ENCODE results near the gene PLTP.

The PLTP gene

DNA sequence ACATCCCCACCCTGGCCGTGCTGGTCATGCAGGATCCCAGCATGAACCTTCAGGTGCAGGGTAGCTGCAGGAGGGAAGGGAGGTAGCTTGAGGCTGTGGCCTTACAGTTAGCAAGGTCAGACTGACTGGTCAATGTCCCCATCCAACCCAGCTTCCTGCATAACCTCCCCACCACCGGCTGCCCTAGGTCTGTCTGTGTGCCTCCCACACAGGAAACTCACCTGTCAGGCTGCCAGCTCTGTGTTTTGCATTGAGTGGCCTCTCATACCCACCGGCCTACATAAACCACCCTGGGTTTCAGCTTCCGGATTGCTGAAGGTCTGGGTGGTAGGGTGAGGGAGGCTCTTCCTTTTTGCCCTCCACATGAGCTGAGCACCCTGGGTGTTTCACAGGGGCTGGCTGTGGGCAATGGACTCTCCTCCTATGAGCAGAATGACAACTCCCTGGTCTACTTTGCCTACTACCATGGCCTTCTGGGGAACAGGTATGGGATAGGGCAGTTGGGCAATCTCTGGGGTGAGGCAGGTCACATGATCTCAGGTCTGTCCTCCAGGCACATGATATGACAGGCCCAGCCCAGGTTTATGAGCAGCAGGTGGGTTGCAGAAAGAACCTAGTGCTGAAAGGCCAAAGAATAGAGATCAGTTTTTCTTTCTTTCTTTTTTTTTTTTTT is 19.0 kb downstream of the PLTP start:
- FAIRE-seq (no peak), DNase-seq (ENCODE audit: insufficient read length, low spot score) (no peak)
- TF ChIP-seq PAX5 (IDR thresholded peaks at IDR 0.05; ENCODE audit: insufficient read depth, low read length, severe bottlenecking), result no peak
- no peak for TF ChIP-seq TAF1 (IDR thresholded peaks at IDR 0.05; ENCODE audit: low read depth, low read length)
- no peak for TF ChIP-seq SPI1 (IDR thresholded peaks at IDR 0.05; ENCODE audit: low read depth, low read length)
- no peak for TF ChIP-seq POLR2AphosphoS5 (IDR thresholded peaks at IDR 0.05; ENCODE audit: low read depth, low read length)
- TF ChIP-seq POLR2A (IDR thresholded peaks at IDR 0.05; ENCODE audit: low read depth, low read length), result no peak
- TF ChIP-seq POU2F2 (IDR thresholded peaks at IDR 0.05; ENCODE audit: low read depth, low read length), result no peak

DNA sequence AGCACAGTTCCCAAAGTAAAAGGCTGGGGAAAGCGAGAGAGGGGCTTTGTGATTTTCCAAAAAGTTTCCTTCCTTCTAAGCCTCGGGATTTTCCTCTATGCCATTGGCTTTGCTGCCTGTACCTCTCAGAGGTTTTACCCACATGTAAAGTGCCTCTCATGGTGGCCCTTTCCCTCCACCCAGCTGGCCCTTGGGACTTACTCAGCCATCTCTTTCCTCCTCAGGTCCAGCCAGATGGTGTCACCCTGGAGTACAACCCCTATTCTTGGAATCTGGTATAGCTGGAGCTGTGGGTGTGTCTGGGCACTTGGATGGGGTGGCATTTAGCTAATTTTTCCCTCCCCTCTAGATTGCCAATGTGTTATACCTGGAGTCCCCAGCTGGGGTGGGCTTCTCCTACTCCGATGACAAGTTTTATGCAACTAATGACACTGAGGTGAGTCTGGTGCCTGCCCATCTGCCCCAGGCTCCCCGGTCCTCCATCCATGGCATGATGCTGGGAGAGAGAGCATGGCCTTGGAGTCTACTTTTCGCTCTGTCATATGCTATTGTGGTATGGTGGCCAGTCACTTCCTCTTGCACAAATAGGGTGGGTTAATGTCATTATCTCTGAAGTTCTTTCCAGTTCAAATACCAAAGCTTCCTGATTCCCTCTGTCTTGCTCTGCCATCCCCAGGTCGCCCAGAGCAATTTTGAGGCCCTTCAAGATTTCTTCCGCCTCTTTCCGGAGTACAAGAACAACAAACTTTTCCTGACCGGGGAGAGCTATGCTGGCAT is 19.7 kb downstream of the PLTP start:
- FAIRE-seq, result no peak
- no peak for TF ChIP-seq POLR2A (IDR thresholded peaks at IDR 0.05; ENCODE audit: low read depth, low read length)
- no peak for TF ChIP-seq POU2F2 (IDR thresholded peaks at IDR 0.05; ENCODE audit: low read depth, low read length)
- no peak for TF ChIP-seq TAF1 (IDR thresholded peaks at IDR 0.05; ENCODE audit: low read depth, low read length)
- TF ChIP-seq PAX5 (IDR thresholded peaks at IDR 0.05; ENCODE audit: insufficient read depth, low read length, severe bottlenecking), result no peak
- TF ChIP-seq POLR2AphosphoS5 (IDR thresholded peaks at IDR 0.05; ENCODE audit: low read depth, low read length), result no peak
- no peak for TF ChIP-seq SPI1 (IDR thresholded peaks at IDR 0.05; ENCODE audit: low read depth, low read length)
- DNase-seq (ENCODE audit: insufficient read length, low spot score), result no peak

DNA sequence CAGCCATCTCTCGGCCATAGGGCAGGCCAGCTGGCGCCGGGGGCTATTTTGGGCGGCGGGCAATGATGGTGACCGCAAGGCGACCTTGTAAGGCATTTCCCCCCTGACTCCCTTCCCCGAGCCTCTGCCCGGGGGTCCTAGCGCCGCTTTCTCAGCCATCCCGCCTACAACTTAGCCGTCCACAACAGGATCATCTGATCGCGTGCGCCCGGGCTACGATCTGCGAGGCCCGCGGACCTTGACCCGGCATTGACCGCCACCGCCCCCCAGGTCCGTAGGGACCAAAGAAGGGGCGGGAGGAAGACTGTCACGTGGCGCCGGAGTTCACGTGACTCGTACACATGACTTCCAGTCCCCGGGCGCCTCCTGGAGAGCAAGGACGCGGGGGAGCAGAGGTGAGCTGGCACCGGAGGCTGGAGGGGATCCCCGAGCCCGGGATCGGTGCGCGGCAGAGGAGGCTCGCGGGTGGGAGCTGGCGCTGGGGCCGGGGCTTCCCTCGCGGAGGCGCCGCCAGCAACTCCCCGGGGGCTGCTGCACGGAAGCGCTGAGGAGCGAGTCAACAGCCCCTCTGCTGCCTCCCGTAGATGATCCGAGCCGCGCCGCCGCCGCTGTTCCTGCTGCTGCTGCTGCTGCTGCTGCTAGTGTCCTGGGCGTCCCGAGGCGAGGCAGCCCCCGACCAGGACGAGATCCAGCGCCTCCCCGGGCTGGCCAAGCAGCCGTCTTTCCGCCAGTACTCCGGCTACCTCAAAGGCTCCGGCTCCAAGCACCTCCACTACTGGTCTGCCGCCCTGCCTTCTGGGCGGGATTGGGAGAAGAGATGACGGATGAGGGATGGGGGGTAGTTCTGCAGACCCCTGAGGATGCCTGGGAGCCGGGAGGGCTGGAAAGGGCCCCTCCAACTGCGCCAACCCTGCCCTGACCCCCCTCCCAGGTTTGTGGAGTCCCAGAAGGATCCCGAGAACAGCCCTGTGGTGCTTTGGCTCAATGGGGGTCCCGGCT is 20.7 kb downstream of the PLTP start, which contains the start of the genes CTSA and NEURL2:
Gene CTSA, plus strand, starts transcription at position 351 of the 999 bp plus-strand sequence. Its CDS starts 234 bp downstream, at position 585.
Gene NEURL2, minus strand, starts transcription at position 224 of the 999 bp plus-strand sequence. Its CDS starts 217 bp downstream, at position 7.
- TF ChIP-seq POLR2A (IDR thresholded peaks at IDR 0.05; ENCODE audit: low read depth, low read length) (no peak; the same call in 1 of the 2 replicates), POU2F2 (IDR thresholded peaks at IDR 0.05; ENCODE audit: low read depth, low read length) (peak; percentile 54; the same call in 1 of the 2 replicates), SPI1 (IDR thresholded peaks at IDR 0.05; ENCODE audit: low read depth, low read length) (peak; percentile 35; the same call in 1 of the 2 replicates), TAF1 (IDR thresholded peaks at IDR 0.05; ENCODE audit: low read depth, low read length) (peak; percentile 81), POLR2AphosphoS5 (IDR thresholded peaks at IDR 0.05; ENCODE audit: low read depth, low read length) (no peak)
- DNase-seq (ENCODE audit: insufficient read length, low spot score), result peak; percentile 100
- FAIRE-seq, result peak; percentile 83

DNA sequence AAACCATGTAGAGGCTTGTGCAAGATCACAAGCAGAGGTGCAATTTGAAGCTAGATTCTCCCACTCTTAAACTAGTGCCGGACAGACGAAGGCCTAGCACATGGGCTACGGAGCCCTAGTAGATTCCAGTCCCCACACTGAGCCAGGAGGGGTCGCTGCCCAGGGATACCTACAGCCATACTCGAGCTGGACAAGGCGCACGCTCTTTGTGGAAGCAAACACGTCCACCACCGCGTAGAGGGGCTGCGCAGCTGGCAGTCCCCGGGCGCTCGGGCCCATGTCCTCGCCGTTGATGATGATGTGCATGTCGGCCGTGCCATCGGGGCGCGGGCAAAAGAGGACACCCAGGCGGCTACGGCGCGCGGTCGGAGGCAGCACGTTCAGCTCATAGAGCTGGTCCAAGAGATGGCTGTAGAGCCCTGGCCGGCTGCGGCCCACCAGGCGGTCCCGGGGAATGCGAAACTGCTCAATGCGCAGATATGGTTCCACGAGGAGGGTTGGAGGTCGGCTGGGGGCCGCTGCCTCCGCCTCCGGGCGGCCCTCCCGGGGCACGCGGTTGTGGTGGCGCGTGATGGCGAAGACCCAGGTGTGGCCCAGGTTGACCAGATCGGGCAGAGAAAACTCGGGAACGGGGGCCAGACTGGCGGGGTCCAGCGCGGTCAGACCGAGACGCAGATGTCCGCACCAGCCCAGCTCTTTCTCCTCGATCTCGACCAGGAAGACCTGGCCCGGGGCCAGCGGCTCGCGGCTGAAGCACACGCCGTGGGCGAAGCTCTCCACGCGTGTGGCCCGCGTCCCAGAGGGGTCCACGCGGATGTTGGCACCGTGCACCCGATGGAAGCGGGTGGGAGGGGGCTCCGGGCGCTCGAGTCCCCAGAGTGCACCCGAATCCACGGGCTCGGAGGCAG is 21.6 kb downstream of the PLTP start:
- FAIRE-seq (peak; percentile 40), DNase-seq (ENCODE audit: insufficient read length, low spot score) (peak; percentile 39)
- TF ChIP-seq PAX5 (IDR thresholded peaks at IDR 0.05; ENCODE audit: insufficient read depth, low read length, severe bottlenecking), result no peak
- no peak for TF ChIP-seq SPI1 (IDR thresholded peaks at IDR 0.05; ENCODE audit: low read depth, low read length)
- TF ChIP-seq POLR2AphosphoS5 (IDR thresholded peaks at IDR 0.05; ENCODE audit: low read depth, low read length), result no peak
- TF ChIP-seq POU2F2 (IDR thresholded peaks at IDR 0.05; ENCODE audit: low read depth, low read length), result no peak
- no peak for TF ChIP-seq TAF1 (IDR thresholded peaks at IDR 0.05; ENCODE audit: low read depth, low read length)
- no peak for TF ChIP-seq POLR2A (IDR thresholded peaks at IDR 0.05; ENCODE audit: low read depth, low read length)

DNA sequence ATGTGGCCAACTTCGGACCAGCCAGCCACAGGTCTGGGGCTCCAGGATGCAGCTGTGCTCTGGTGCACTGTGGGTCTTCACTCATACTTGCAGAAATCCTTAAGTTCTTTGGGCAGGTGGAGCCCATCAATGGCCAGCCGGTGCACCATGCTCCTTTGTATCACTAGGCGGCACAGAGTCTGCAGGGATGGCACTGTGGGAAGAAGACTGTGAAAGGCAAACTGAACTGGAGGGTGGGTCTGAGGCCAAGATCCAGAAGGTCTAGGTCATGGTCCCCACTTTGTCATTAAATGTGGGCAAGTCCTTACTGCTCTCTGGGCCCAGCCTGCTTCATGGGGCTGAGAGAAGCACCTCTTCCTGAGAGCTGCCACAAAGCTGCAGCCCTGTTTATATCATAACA is 23.3 kb downstream of the PLTP start:
- DNase-seq (ENCODE audit: insufficient read length, low spot score) (no peak), FAIRE-seq (no peak)
- TF ChIP-seq TAF1 (IDR thresholded peaks at IDR 0.05; ENCODE audit: low read depth, low read length), result no peak
- TF ChIP-seq POLR2A (IDR thresholded peaks at IDR 0.05; ENCODE audit: low read depth, low read length), result no peak
- TF ChIP-seq POU2F2 (IDR thresholded peaks at IDR 0.05; ENCODE audit: low read depth, low read length), result no peak
- TF ChIP-seq SPI1 (IDR thresholded peaks at IDR 0.05; ENCODE audit: low read depth, low read length), result no peak
- TF ChIP-seq PAX5 (IDR thresholded peaks at IDR 0.05; ENCODE audit: insufficient read depth, low read length, severe bottlenecking), result no peak
- TF ChIP-seq POLR2AphosphoS5 (IDR thresholded peaks at IDR 0.05; ENCODE audit: low read depth, low read length), result no peak

DNA sequence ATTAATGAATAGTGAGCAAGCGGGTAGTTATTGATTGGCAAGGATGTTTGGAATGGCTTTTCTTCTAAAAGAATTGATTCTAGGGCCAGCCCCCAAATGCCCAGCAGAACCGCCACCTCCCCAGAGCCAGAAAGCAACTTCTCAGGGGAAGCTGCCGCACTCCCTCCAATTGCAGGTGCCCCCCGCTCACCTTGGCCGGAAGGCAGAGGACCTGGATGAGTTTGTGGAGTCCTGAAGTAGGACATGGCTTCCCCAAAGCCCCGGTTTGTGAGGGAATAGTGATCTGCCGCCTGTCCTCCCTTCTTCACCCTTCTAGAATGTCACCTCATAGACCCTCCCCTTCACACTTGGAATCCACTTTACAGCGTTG is 24.6 kb downstream of the PLTP start, which contains the start of gene SPATA25:
Gene SPATA25, minus strand, starts transcription at position 277 of the 370 bp plus-strand sequence. Its CDS starts 32 bp downstream, at position 245.
- TF ChIP-seq PAX5 (IDR thresholded peaks at IDR 0.05; ENCODE audit: insufficient read depth, low read length, severe bottlenecking), result no peak
- TF ChIP-seq POU2F2 (IDR thresholded peaks at IDR 0.05; ENCODE audit: low read depth, low read length), result no peak
- no peak for TF ChIP-seq POLR2A (IDR thresholded peaks at IDR 0.05; ENCODE audit: low read depth, low read length)
- no peak for TF ChIP-seq SPI1 (IDR thresholded peaks at IDR 0.05; ENCODE audit: low read depth, low read length)
- no peak for FAIRE-seq
- DNase-seq (ENCODE audit: insufficient read length, low spot score), result no peak

DNA sequence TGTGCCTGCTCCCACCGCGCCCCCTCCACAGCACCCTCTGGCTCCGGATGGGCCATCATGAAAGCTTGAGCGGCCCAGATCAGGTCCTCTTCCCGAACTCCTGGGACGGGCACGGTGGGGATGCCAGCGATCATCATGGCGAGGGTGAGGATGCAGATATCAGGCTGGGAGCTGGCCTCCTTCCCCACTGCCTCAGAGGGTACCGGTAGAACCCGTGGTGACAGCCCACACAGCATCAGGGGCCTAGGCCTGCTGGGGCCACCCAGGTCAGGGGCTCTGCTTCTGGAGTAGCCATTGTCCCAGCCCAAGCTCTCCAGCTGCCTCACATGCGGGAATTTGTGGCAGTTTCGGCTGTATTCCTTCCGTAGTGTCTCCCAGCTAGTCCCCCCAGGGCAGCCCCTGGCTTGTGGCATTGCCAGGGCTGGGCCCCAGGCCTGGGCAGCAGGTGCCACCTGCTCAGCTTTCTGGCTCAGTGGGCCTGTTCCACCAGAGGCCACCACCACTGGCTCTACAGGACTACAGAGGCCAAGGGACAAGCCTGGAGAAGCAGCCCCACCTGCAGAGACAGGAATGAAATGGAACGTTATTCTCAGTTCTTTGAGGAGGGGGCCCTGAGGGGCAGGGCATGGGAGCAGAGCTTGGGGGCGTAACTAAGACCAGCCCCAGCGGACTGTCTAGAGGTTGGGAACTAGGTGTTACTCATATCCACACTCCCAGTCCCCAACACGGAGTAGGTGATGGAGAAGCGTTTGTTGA is 25.2 kb downstream of the PLTP start:
- DNase-seq (ENCODE audit: insufficient read length, low spot score), result no peak
- FAIRE-seq, result no peak
- TF ChIP-seq TAF1 (IDR thresholded peaks at IDR 0.05; ENCODE audit: low read depth, low read length), result no peak
- TF ChIP-seq POLR2AphosphoS5 (IDR thresholded peaks at IDR 0.05; ENCODE audit: low read depth, low read length), result 0 out of 2 replicates have a peak, but pooled peaks have one; percentile 42
- no peak for TF ChIP-seq SPI1 (IDR thresholded peaks at IDR 0.05; ENCODE audit: low read depth, low read length)

Data from GM12891 (cell line).